NT2/D1 (cell line): Measurements from ENCODE around the gene PLBD2.

Experiments
- DNase-seq: peaks from one replicate; pipeline ENCODE4 v3.0.0-alpha.2; 2011; ENCODE audit warnings: low read depth, low spot score
- H3K27me3 ChIP-seq: 2 replicates; pipeline ENCODE4 v1.6.0; 2011; ENCODE audit warnings: mild to moderate bottlenecking; ENCODE audit not compliant: insufficient read length, insufficient read depth
- H3K36me3 ChIP-seq: 2 replicates; pipeline ENCODE4 v1.6.1; 2011; ENCODE audit warnings: mild to moderate bottlenecking, low read length, mixed read lengths; ENCODE audit not compliant: insufficient read depth, insufficient read length
- H3K4me1 ChIP-seq: 2 replicates; pipeline ENCODE4 v1.5.1; 2011; ENCODE audit not compliant: insufficient read depth, insufficient read length
- H3K4me3 ChIP-seq: 2 replicates; pipeline ENCODE4 v1.5.1; 2011; ENCODE audit warnings: low read depth; ENCODE audit not compliant: insufficient read length
- H3K9ac ChIP-seq: 2 replicates; pipeline ENCODE4 v1.6.0; 2011; ENCODE audit warnings: low read depth; ENCODE audit not compliant: insufficient read length
- H3K9me3 ChIP-seq: 2 replicates; pipeline ENCODE4 v1.5.1; 2011; ENCODE audit warnings: mild to moderate bottlenecking, low read length; ENCODE audit not compliant: insufficient read depth
- SUZ12 ChIP-seq: IDR thresholded peaks from 2 replicates; pipeline ENCODE4 v1.6.1; 2011; ENCODE audit not compliant: insufficient read length, insufficient read depth; ENCODE audit errors: extremely low read depth
- YY1 ChIP-seq: IDR thresholded peaks from 2 replicates; pipeline ENCODE4 v1.6.1; 2011; ENCODE audit not compliant: insufficient read length, insufficient read depth
- ZNF274 ChIP-seq: IDR thresholded peaks from 2 replicates; pipeline ENCODE4 v1.6.1; 2011; ENCODE audit warnings: mild to moderate bottlenecking, low read depth, low read length

PLBD2 gene

GRCh38 chr12:113385282-113385882 is 27.0 kb downstream of the PLBD2 start:
- Histone ChIP-seq H3K4me1 (peaks cover 13% of the 10 kb centered on the region), H3K27me3 (no peaks in the 10 kb centered on the region), H3K9ac (no peak overlapping the region), H3K4me3 (no peak overlapping the region), H3K9me3 (no peaks in the 10 kb centered on the region), H3K36me3 (peaks cover 60% of the 10 kb centered on the region)
- TF ChIP-seq SUZ12 (no peak), ZNF274 (no peak), YY1 (no peak)
- DNase-seq: no peak

GRCh38 chr12:113386866-113387566 is 28.6 kb downstream of the PLBD2 start:
- peaks cover 67% of the 10 kb centered on the region for H3K36me3 ChIP-seq
- no peak overlapping the region for H3K4me3 ChIP-seq
- peaks cover 3% of the 10 kb centered on the region for H3K4me1 ChIP-seq
- TF ChIP-seq YY1 (no peak), ZNF274 (no peak), SUZ12 (no peak)
- no peaks in the 10 kb centered on the region for H3K27me3 ChIP-seq
- no peaks in the 10 kb centered on the region for H3K9me3 ChIP-seq
- no peak overlapping the region for H3K9ac ChIP-seq
- DNase-seq: no peak

- no peak for DNase-seq
- H3K27me3 ChIP-seq: no peaks in the 10 kb centered on the region
- no peak for TF ChIP-seq ZNF274
- TF ChIP-seq SUZ12: no peak
- TF ChIP-seq YY1: no peak
- peaks cover 3% of the 10 kb centered on the region for H3K4me1 ChIP-seq
- no peak overlapping the region for H3K4me3 ChIP-seq
- peaks cover 67% of the 10 kb centered on the region for H3K36me3 ChIP-seq
- no peak overlapping the region for H3K9ac ChIP-seq
- H3K9me3 ChIP-seq: no peaks in the 10 kb centered on the region
Measured at GRCh38 chr12:113387631-113388030, 29.2 kb downstream of the PLBD2 start.

- Histone ChIP-seq H3K9me3 (no peaks in the 10 kb centered on the region), H3K27me3 (no peaks in the 10 kb centered on the region), H3K4me3 (no peak overlapping the region), H3K4me1 (no peaks in the 10 kb centered on the region), H3K9ac (no peak overlapping the region), H3K36me3 (peaks cover 63% of the 10 kb centered on the region)
- DNase-seq: no peak
- no peak for TF ChIP-seq ZNF274
- TF ChIP-seq SUZ12: no peak
- TF ChIP-seq YY1: no peak
Measured at GRCh38 chr12:113388351-113388750, 30.0 kb downstream of the PLBD2 start.

DNA sequence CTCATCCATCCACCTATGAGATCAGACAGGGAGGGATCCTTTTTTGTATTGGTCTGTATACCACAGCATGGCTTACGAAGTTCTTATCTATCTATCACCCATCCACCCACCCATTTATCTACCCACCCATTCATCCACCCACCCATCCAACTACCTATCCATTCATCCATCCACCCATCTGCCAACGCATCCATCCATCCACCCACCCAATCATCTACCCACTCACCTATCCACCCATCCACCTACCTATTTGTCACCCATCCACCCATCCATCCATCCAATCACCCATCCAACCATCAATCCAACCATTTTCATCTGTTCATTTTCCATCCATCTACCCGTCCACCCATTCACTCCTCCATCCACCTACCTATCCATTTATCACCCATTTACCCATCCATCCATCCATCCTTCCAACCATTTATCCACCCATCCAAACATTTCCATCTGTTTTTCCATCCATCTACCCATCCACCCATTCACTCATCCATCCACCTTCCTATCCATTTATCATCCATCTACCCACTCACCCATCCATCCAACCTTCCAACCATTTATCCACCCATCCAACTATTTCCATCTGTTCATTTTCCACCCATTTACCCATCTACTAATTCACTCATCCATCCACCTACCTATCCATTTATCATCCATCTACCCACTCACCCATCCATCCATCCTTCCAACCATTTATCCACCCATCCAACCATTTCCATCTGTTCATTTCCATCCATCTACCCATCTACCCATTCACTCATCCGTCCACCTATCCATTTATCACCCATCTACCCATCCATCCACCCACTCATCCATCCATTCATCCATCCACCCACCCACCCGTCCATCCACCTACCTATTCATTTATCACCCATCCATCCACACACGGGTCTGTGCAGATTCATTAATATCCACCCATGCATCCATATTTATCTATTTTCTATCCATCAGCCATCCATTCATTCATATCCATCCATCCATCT is 32.0 kb downstream of the PLBD2 start:
- no peak for DNase-seq
- Histone ChIP-seq H3K36me3 (peaks cover 47% of the 10 kb centered on the region), H3K9ac (no peak overlapping the region), H3K9me3 (no peaks in the 10 kb centered on the region), H3K4me3 (no peak overlapping the region), H3K4me1 (no peaks in the 10 kb centered on the region), H3K27me3 (no peaks in the 10 kb centered on the region)
- TF ChIP-seq SUZ12: no peak
- TF ChIP-seq YY1: no peak
- no peak for TF ChIP-seq ZNF274

DNA sequence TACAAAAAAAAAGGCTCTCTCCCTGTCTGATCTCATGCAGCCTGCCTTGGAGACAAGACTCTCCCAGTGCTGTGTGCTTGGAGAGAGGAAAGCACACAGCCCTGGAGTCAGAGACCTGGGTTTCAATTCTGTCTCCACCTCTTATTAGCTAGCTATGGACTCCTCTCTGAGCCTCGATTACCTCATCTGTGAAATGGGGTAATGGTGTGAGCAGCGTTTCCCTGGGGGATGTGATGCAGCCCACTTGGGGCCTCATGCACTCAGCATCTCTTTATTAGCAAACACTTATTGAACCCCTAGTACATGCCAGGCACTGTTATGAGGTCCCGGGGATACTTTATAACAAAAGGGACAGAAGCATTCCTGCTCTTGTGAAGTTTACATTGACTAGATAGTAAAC is 32.8 kb downstream of the PLBD2 start:
- DNase-seq: no peak
- H3K9me3 ChIP-seq: no peaks in the 10 kb centered on the region
- peaks cover 41% of the 10 kb centered on the region for H3K36me3 ChIP-seq
- H3K4me1 ChIP-seq: peaks cover 2% of the 10 kb centered on the region
- H3K9ac ChIP-seq: no peak overlapping the region
- no peak overlapping the region for H3K4me3 ChIP-seq
- no peak for TF ChIP-seq SUZ12
- no peak for TF ChIP-seq ZNF274
- no peak for TF ChIP-seq YY1
- H3K27me3 ChIP-seq: no peaks in the 10 kb centered on the region
